ENCODE measurements around the gene REV3L. TPM values are rescaled to one million over a fixed set of nuclear protein-coding genes. Genes with fewer than 3 reads are reported as not detected.
A peak's percentile ranks its signal among the peaks of the same experiment; 100 is the strongest.

Gene REV3L, protein sequence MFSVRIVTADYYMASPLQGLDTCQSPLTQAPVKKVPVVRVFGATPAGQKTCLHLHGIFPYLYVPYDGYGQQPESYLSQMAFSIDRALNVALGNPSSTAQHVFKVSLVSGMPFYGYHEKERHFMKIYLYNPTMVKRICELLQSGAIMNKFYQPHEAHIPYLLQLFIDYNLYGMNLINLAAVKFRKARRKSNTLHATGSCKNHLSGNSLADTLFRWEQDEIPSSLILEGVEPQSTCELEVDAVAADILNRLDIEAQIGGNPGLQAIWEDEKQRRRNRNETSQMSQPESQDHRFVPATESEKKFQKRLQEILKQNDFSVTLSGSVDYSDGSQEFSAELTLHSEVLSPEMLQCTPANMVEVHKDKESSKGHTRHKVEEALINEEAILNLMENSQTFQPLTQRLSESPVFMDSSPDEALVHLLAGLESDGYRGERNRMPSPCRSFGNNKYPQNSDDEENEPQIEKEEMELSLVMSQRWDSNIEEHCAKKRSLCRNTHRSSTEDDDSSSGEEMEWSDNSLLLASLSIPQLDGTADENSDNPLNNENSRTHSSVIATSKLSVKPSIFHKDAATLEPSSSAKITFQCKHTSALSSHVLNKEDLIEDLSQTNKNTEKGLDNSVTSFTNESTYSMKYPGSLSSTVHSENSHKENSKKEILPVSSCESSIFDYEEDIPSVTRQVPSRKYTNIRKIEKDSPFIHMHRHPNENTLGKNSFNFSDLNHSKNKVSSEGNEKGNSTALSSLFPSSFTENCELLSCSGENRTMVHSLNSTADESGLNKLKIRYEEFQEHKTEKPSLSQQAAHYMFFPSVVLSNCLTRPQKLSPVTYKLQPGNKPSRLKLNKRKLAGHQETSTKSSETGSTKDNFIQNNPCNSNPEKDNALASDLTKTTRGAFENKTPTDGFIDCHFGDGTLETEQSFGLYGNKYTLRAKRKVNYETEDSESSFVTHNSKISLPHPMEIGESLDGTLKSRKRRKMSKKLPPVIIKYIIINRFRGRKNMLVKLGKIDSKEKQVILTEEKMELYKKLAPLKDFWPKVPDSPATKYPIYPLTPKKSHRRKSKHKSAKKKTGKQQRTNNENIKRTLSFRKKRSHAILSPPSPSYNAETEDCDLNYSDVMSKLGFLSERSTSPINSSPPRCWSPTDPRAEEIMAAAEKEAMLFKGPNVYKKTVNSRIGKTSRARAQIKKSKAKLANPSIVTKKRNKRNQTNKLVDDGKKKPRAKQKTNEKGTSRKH (N-terminal part only)
- polyA plus RNA-seq, result 10 to 100 TPM in 1 of 3 donors, 1 to 10 TPM in 1, under 1 TPM in 1; 0.75 to 18.3 (median 9.0) TPM

- H3K9me3 Mint-ChIP-seq, result no peaks in the 10 kb centered on the region
- peaks cover 13 to 21% (median 14%) of the 10 kb centered on the region in 3 donors for H3K27me3 Mint-ChIP-seq (ENCODE audit: low read depth in 3 of 3)
- peak within 1 kb of the TSS; percentile 98 to 100 (median 99) for H3K4me3 Mint-ChIP-seq
- peak; percentile 82 to 86 (median 83) for DNase-seq
- H3K4me1 Mint-ChIP-seq, result peaks cover 45 to 49% of the 10 kb centered on the region in 2 donors
- H3K36me3 Mint-ChIP-seq, result no peaks in the 10 kb centered on the region
- peak within 1 kb of the TSS; percentile 98 to 100 (median 99) for H3K27ac Mint-ChIP-seq
Observed at GRCh38 chr6:111482959-111483735, at the start of gene REV3L. REV3L (minus strand) TSS chr6:111483218; CDS start chr6:111482888, 330 bp downstream.

DNA sequence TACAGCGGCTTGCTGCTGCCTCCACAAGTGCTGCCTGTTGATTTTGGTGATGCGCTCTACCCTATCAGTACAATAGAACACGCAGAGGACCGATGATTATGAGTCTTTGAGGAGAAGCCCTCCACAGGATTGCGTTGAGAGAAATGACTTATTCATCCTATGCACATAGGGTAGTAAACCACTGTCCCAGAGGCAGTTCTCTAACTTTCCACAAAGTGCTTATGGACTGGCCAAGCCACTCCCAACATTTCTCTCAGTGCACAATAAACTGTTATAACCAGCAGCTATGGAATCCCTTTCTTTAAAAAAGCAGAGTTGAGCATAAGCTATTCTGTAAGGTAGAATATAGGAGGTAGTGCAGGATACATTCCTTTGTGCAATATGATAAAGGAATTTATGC lies 48.2 kb upstream of the REV3L start:
- Mint-ChIP-seq H3K36me3 (peaks cover 0 to 4% (median 0%) of the 10 kb centered on the region in 3 donors), H3K27me3 (ENCODE audit: low read depth in 3 of 3) (no peaks in the 10 kb centered on the region), H3K27ac (no peak overlapping the region), H3K9me3 (no peaks in the 10 kb centered on the region), H3K4me3 (no peak overlapping the region), H3K4me1 (peaks cover 4 to 21% of the 10 kb centered on the region in 2 donors)
- DNase-seq, result no peak

GRCh38 chr6:111530667-111531066 lies 47.6 kb upstream of the REV3L start:
- peaks cover 0 to 4% (median 0%) of the 10 kb centered on the region in 3 donors for H3K36me3 Mint-ChIP-seq
- DNase-seq, result no peak
- H3K27ac Mint-ChIP-seq, result no peak overlapping the region
- peaks cover 3 to 18% of the 10 kb centered on the region in 2 donors for H3K4me1 Mint-ChIP-seq
- H3K27me3 Mint-ChIP-seq (ENCODE audit: low read depth in 3 of 3), result no peaks in the 10 kb centered on the region
- no peaks in the 10 kb centered on the region for H3K9me3 Mint-ChIP-seq
- no peak overlapping the region for H3K4me3 Mint-ChIP-seq

- Mint-ChIP-seq H3K27ac (no peak overlapping the region), H3K9me3 (no peaks in the 10 kb centered on the region)
Observed at GRCh38 chr6:111530218-111530617, 47.2 kb upstream of the REV3L start.

DNA sequence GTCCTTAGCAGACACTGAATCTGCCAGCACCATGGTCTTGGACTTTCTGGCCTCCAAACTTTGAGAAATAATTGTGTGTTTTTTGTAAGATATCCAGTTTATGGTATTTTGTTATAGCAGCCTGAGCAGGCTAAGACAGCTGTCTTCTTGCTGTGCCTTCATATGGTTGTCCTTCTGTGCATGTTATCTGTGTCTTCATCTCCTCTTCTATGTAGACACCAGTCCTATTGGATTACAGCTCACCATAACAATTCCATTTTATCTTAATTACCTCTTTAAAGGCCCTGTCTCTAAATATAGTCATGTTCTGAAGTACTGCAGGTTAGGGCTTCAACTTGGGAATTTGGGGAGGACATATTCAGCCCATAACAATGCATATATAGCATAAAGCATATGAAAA lies 44.3 kb upstream of the REV3L start:
- H3K27ac Mint-ChIP-seq, result no peak overlapping the region
- peaks cover 17 to 20% of the 10 kb centered on the region in 2 donors for H3K4me1 Mint-ChIP-seq
- no peaks in the 10 kb centered on the region for H3K27me3 Mint-ChIP-seq (ENCODE audit: low read depth in 3 of 3)
- H3K36me3 Mint-ChIP-seq, result peaks cover 0 to 4% (median 0%) of the 10 kb centered on the region in 3 donors
- no peak overlapping the region for H3K4me3 Mint-ChIP-seq
- DNase-seq, result no peak
- H3K9me3 Mint-ChIP-seq, result no peaks in the 10 kb centered on the region

More at GRCh38 chr6:111530218-111530617, 47.2 kb upstream of the REV3L start:
- Mint-ChIP-seq H3K36me3 (peaks cover 0 to 4% (median 0%) of the 10 kb centered on the region in 3 donors), H3K4me1 (peaks cover 3 to 14% of the 10 kb centered on the region in 2 donors), H3K4me3 (no peak overlapping the region), H3K27me3 (ENCODE audit: low read depth in 3 of 3) (no peaks in the 10 kb centered on the region)
- no peak for DNase-seq

DNA sequence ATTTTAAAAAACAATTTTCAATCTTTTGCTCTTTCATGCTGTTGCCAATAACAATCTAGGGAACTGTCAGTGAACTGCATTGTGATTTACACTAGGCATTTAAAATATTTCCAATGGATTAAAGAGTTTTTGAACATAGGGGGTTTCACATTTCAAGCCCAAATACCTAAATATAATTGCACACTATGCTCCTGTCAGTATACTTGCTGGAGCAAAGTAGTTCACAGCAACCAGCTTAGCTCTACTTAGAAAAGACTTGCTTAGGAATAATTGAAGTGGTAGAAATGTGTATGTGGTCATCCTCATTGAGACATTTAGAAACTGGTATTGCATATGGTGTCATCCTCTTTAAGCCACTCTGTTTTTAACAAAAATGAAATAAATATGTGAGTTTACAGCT lies 41.7 kb upstream of the REV3L start:
- Mint-ChIP-seq H3K9me3 (no peaks in the 10 kb centered on the region), H3K4me1 (peaks cover 19 to 24% of the 10 kb centered on the region in 2 donors), H3K36me3 (peaks cover 0 to 7% (median 0%) of the 10 kb centered on the region in 3 donors), H3K27me3 (ENCODE audit: low read depth in 3 of 3) (no peaks in the 10 kb centered on the region), H3K27ac (no peak overlapping the region), H3K4me3 (no peak overlapping the region)
- no peak for DNase-seq

GRCh38 chr6:111524252-111524651 lies 41.2 kb upstream of the REV3L start:
- H3K27ac Mint-ChIP-seq, result no peak overlapping the region
- H3K4me3 Mint-ChIP-seq, result no peak overlapping the region
- no peaks in the 10 kb centered on the region for H3K27me3 Mint-ChIP-seq (ENCODE audit: low read depth in 3 of 3)

DNA sequence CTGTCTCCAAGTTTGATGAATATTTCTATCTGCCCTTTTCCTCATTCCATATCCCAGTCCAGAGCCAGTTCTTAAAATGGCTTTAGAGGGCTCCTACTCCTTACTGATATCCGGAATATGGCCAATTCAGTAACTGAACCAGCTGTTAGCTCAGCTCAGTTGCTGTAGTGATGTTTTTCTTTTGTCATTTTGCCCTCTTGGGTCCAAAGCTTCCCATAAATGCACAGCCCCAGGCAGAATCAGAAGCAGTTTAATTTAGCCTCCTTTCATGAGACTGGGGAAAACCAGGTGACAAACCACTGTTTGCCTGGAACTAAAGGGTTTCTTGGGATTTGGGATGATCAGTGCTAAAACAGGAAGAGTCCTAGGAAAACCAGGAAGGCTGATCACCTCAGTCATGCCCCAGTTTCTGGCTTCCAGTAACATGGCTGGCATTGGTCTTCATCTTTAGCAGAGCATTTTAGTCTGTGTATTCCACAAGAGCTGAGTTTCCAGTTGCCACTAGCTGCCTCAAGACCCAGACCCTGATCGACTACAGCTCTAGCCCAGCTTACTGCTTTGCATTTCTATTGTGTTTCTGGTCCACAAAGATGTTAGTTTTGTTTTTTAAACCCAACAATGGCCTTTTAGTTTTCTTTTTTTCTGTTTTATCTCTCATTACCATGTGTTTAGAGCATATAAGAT lies 40.6 kb upstream of the REV3L start:
- no peak overlapping the region for H3K4me3 Mint-ChIP-seq
- no peaks in the 10 kb centered on the region for H3K9me3 Mint-ChIP-seq
- peaks cover 19 to 24% of the 10 kb centered on the region in 2 donors for H3K4me1 Mint-ChIP-seq
- H3K27ac Mint-ChIP-seq, result no peak overlapping the region
- no peak for DNase-seq
- no peaks in the 10 kb centered on the region for H3K27me3 Mint-ChIP-seq (ENCODE audit: low read depth in 3 of 3)
- peaks cover 0 to 4% (median 0%) of the 10 kb centered on the region in 3 donors for H3K36me3 Mint-ChIP-seq

More at GRCh38 chr6:111524252-111524651, 41.2 kb upstream of the REV3L start:
- Mint-ChIP-seq H3K36me3 (peaks cover 0 to 7% (median 0%) of the 10 kb centered on the region in 3 donors), H3K9me3 (no peaks in the 10 kb centered on the region), H3K4me1 (peaks cover 19 to 24% of the 10 kb centered on the region in 2 donors)
- no peak for DNase-seq

DNA sequence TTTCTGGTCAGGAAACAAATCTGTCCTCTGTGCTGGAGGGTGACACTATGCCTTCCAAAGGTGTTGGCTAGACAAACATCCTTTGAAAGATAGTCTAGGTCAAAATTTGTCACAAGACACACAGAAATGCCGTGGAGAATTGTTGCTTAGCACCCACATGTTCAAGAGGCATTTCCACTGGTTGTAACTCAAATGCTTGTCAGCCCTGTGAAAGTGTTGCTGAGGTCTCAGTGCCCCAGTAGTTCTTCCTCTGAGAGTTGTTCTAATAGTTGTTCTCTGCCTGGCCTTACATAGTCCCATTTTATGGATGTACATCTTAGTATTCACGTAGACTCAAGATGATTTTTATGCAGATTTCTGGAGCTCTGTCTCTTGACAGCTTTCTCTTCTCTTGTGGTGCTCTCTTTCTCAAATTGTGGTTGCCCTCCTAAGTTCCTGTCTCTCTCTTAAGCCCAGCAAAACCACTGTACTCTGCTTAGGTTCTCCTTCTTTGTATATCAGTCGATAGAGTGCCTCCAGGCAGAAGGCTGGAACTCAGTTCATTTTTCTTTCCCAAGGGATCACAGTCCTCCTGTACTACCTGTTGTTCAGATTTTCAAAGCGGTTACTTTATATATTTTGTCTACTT lies 39.5 kb upstream of the REV3L start:
- H3K4me3 Mint-ChIP-seq, result peak overlapping the region; percentile 9 to 57 (median 19)
- peak overlapping the region; percentile 1 to 83 (median 22) for H3K27ac Mint-ChIP-seq
- peaks cover 0 to 7% (median 0%) of the 10 kb centered on the region in 3 donors for H3K36me3 Mint-ChIP-seq
- peak; percentile 12 to 30 (median 19) for DNase-seq
- H3K27me3 Mint-ChIP-seq (ENCODE audit: low read depth in 3 of 3), result no peaks in the 10 kb centered on the region
- no peaks in the 10 kb centered on the region for H3K9me3 Mint-ChIP-seq
- peaks cover 19 to 24% of the 10 kb centered on the region in 2 donors for H3K4me1 Mint-ChIP-seq

DNA sequence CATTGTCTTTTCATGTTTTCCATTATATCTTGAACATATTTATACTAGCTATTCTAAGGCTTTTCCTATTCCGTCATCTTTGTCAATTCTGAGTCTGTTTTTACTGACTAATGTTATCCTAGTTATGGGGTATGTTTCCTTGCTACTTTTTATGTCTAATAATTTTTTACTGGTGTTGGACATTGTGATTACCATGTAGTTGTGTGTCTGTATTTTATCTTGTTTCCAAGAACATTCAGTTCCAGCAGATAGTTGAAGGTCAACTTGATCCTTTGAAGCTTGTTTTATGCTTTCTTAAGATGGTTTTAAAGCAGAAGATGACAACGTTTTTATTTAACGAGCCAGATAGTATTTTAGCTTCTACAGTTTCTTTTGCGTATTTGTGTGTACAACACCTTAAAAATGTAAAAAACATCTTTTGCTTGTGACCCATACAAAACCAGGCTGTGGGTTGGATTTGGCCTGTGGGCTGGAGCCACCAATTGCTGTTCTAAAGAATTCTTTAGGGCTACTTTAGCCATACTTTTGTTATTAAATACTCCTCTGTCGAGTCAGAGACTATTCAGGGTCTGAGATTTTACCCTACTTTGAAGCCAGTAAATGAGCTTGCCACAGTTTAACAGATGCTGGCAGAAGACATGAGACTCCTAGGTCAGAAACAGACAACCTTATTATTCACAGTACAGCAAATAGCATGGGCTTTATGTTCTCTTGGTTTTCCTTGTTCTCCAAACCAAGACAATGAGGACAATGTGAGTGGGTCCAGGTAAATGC lies 38.7 kb upstream of the REV3L start:
- Mint-ChIP-seq H3K36me3 (peaks cover 0 to 7% (median 0%) of the 10 kb centered on the region in 3 donors), H3K4me3 (no peak overlapping the region), H3K27ac (no peak overlapping the region), H3K27me3 (ENCODE audit: low read depth in 3 of 3) (no peaks in the 10 kb centered on the region), H3K4me1 (peaks cover 19 to 24% of the 10 kb centered on the region in 2 donors), H3K9me3 (no peaks in the 10 kb centered on the region)
- DNase-seq, result no peak

DNA sequence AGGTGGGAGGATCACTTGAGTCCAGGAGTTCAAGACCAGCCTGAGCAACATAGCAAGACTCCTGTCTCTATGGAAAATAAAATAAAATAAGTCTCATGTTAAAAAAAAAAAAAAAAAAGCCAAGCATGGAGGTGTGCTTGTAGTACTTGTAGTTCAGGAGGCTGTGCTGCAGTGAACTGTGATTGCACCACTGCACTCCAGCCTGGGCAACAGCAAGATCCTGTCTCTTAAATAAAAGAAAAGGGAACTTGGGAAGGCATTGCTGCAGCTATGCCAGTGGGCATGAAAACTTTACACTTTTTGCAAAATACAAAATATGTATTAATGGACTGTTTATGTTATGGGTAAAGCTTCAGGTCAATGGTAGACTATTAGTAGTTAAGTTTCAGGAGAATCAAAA lies 37.5 kb upstream of the REV3L start:
- H3K27me3 Mint-ChIP-seq (ENCODE audit: low read depth in 3 of 3), result no peaks in the 10 kb centered on the region
- no peak overlapping the region for H3K27ac Mint-ChIP-seq
- H3K4me1 Mint-ChIP-seq, result peaks cover 19 to 24% of the 10 kb centered on the region in 2 donors
- H3K36me3 Mint-ChIP-seq, result peaks cover 0 to 7% (median 0%) of the 10 kb centered on the region in 3 donors
- H3K9me3 Mint-ChIP-seq, result no peaks in the 10 kb centered on the region
- no peak overlapping the region for H3K4me3 Mint-ChIP-seq
- DNase-seq, result no peak
